CD14-positive monocyte (primary cell): ENCODE measurements around the gene PKD1. TPM values are rescaled to one million over a fixed set of nuclear protein-coding genes. Genes with fewer than 3 reads are reported as not detected.
"Not testable (repeated sequence)": the region's sequence is repeated elsewhere in the genome, so short reads cannot be mapped to it uniquely, and the experiment has no call there.

Source experiments
- DNase-seq, 3 donors: peaks; one replicate each; pipeline ENCODE4 v3.0.0-alpha.2; 2011 to 2022
- H2AFZ ChIP-seq: 2 replicates; pipeline ENCODE4 v1.6.0; 2012; ENCODE audit warnings: mild to moderate bottlenecking, low read depth, low read length, inconsistent platforms; ENCODE audit not compliant: insufficient read depth, poor library complexity, severe bottlenecking
- H3K27ac ChIP-seq, 2 donors: 1 replicate in 1 of 2; 2 replicates in 1 of 2; pipeline ENCODE4 v1.5.1; 2012 to 2013; ENCODE audit warnings: low read length in 2 of 2, control low read depth in 1 of 2, inconsistent platforms in 1 of 2, low read depth in 1 of 2, mild to moderate bottlenecking in 1 of 2
- H3K27me3 ChIP-seq, 2 donors: one replicate each; pipeline versions ENCODE4 v1.6.0 to v1.6.1; 2011 to 2013; ENCODE audit warnings: low read length in 2 of 2; ENCODE audit not compliant: control insufficient read depth in 2 of 2, insufficient read depth in 2 of 2
- H3K36me3 ChIP-seq, 2 donors: replicated peaks in 1 of 2; 1 replicate in 1 of 2; 2 replicates in 1 of 2; pipeline versions ENCODE4 v1.5.1 to v1.6.1; 2012 to 2013; ENCODE audit warnings: low read length in 2 of 2, control low read depth in 1 of 2, inconsistent platforms in 1 of 2, mild to moderate bottlenecking in 1 of 2; ENCODE audit not compliant: insufficient read depth in 2 of 2, control insufficient read depth in 1 of 2
- H3K4me1 ChIP-seq, 2 donors: 1 replicate in 1 of 2; 2 replicates in 1 of 2; pipeline versions ENCODE4 v1.5.1 to v1.6.1; 2012 to 2013; ENCODE audit warnings: low read length in 2 of 2, control low read depth in 1 of 2, inconsistent platforms in 1 of 2, mild to moderate bottlenecking in 1 of 2, moderate library complexity in 1 of 2; ENCODE audit not compliant: insufficient read depth in 2 of 2, control insufficient read depth in 1 of 2
- H3K4me2 ChIP-seq: replicated peaks from 2 replicates; pipeline ENCODE3; 2012; ENCODE audit warnings: low read length, moderate library complexity, mild to moderate bottlenecking; ENCODE audit not compliant: poor library complexity, severe bottlenecking; ENCODE audit errors: extremely low read depth
- H3K4me3 ChIP-seq, 3 experiments: fragments of 200-600 bp in 1 of 3; sonication (generic) in 1 of 3; replicated peaks in 1 of 3; 1 replicate in 2 of 3; 2 replicates in 1 of 3; pipeline ENCODE4 v1.5.1; 2011 to 2013; ENCODE audit warnings: low read length in 3 of 3, mild to moderate bottlenecking in 3 of 3, control low read depth in 2 of 3, low read depth in 2 of 3, inconsistent platforms in 1 of 3, moderate library complexity in 1 of 3
- H3K79me2 ChIP-seq: 2 replicates; pipeline ENCODE4 v1.6.0; 2012; ENCODE audit warnings: mild to moderate bottlenecking, control low read depth, inconsistent platforms, low read length, moderate library complexity; ENCODE audit not compliant: insufficient read depth
- H3K9ac ChIP-seq: 2 replicates; pipeline ENCODE4 v1.6.0; 2017; ENCODE audit warnings: low read length, mild to moderate bottlenecking; ENCODE audit not compliant: insufficient read depth, poor library complexity, severe bottlenecking
- H3K9me3 ChIP-seq, 2 donors: replicated peaks in 1 of 2; 1 replicate in 1 of 2; 2 replicates in 1 of 2; pipeline versions ENCODE4 v1.5.1 to v1.6.1; 2012 to 2013; ENCODE audit warnings: low read length in 2 of 2, control low read depth in 1 of 2; ENCODE audit not compliant: control insufficient read depth in 1 of 2, insufficient read depth in 1 of 2
- H4K20me1 ChIP-seq: 2 replicates; pipeline ENCODE4 v1.6.0; 2012; ENCODE audit warnings: mild to moderate bottlenecking, low read length, control low read depth, moderate library complexity; ENCODE audit not compliant: insufficient read depth
- H3K27ac Mint-ChIP-seq, 7 donors: one replicate each; pipeline ENCODE4 v1.8.0; 2020; ENCODE audit warnings: mild to moderate bottlenecking in 7 of 7, mixed read lengths in 7 of 7, moderate library complexity in 6 of 7, inconsistent platforms in 2 of 7
- H3K27me3 Mint-ChIP-seq, 3 donors: one replicate each; pipeline ENCODE4 v1.8.0; 2021 to 2022; ENCODE audit warnings: low read depth in 3 of 3, mild to moderate bottlenecking in 3 of 3, mixed read lengths in 3 of 3, moderate library complexity in 3 of 3, inconsistent platforms in 1 of 3
- H3K36me3 Mint-ChIP-seq, 2 donors: one replicate each; pipeline ENCODE4 v1.8.0; 2020; ENCODE audit warnings: mixed read lengths in 2 of 2, inconsistent platforms in 1 of 2, mild to moderate bottlenecking in 1 of 2
- H3K4me1 Mint-ChIP-seq: one replicate; pipeline ENCODE4 v1.8.0; 2020; ENCODE audit warnings: mild to moderate bottlenecking, mixed read lengths
- H3K4me3 Mint-ChIP-seq, 2 donors: one replicate each; pipeline ENCODE4 v1.8.0; 2020; ENCODE audit warnings: mild to moderate bottlenecking in 2 of 2, mixed read lengths in 2 of 2, moderate library complexity in 1 of 2
- H3K9me3 Mint-ChIP-seq, 7 donors: one replicate each; pipeline ENCODE4 v1.8.0; 2020 to 2022; ENCODE audit warnings: mixed read lengths in 7 of 7, mild to moderate bottlenecking in 6 of 7, moderate library complexity in 6 of 7, inconsistent platforms in 2 of 7
- WGBS: methylation state at CpG from one replicate; pipeline ENCODE4 v1.1.5; 2013; ENCODE audit warnings: missing lambda C conversion rate; ENCODE audit not compliant: insufficient coverage; 5-methylcytosine and 5-hydroxymethylcytosine counted together
- intact Hi-C, 2 donors: fragments of 100-400 bp; cut with micrococcal nuclease; formaldehyde crosslinking; loops; one replicate each; pipeline versions ENCODE4 v1.15.0 to v1.15.1; 2023
- polyA minus RNA-seq: library from RNA; depleted of rRNA, polyadenylated mRNA; stranded (reverse); fragments of >200 nt; gene quantifications from 2 replicates; pipeline ENCODE4 v1.2.3, GENCODE V29; 2012
- polyA plus RNA-seq, 3 donors: library from polyadenylated mRNA; depleted of rRNA in 1 of 3; unstranded in 2 of 3; stranded (reverse) in 1 of 3; fragments of 300-500 nt in 2 of 3; fragments of >200 nt in 1 of 3; fragmentation: Illumina TruSeq in 2 of 3; gene quantifications; 1 replicate in 2 of 3; 2 replicates in 1 of 3; pipeline ENCODE4 v1.2.3, GENCODE V29; 2012 to 2021
- total RNA-seq, 12 experiments: library from RNA in 1 of 12; stranded (reverse) in 1 of 12; fragments of 120-200 nt in 1 of 12; gene quantifications; one replicate each; pipeline ENCODE4 v1.2.4 and lab custom pipeline; 2013 to 2026; ENCODE audit warnings: mixed read lengths in 6 of 12, inconsistent platforms in 1 of 12
- TF ChIP-seq, protein P1 (sequence below): fragments of 200-600 bp; IDR thresholded peaks from one replicate; pipeline ENCODE4 v1.8.0; 2022; ENCODE audit warnings: antibody characterized with exemption, mild to moderate bottlenecking

Gene PKD1
- total RNA-seq (2013), result 12.9 TPM
- polyA plus RNA-seq (10 to 100 TPM in 1 of 3 donors, 1 to 10 TPM in 1, under 1 TPM in 1; 0.22 to 53.8 (median 1.6) TPM), polyA minus RNA-seq (44.8 and 61.1 TPM in 2 replicates), total RNA-seq (lab: John Stamatoyannopoulos, UW) (17.0 to 68.0 (median 46.1) reads per million in 11 experiments)

GRCh38 chr16:2135770-2136490 lies at the start of gene PKD1:
PKD1 (minus strand) TSS chr16:2135898; CDS start chr16:2135689, 209 bp downstream.
- Histone ChIP-seq H3K27ac (peak within 1 kb of the TSS in 1 of 2 donors; percentile 48), H3K4me3 (peak within 1 kb of the TSS; percentile 38 to 63 (median 44)), H2AFZ (peak within 1 kb of the TSS; percentile 63), H3K4me2 (peak within 1 kb of the TSS; percentile 60), H3K9ac (peak within 1 kb of the TSS; percentile 36), H3K4me1 (peaks cover 10 to 13% of the 10 kb centered on the region in 2 donors)
- peak within 1 kb of the TSS; percentile 87 to 94 for H3K4me3 Mint-ChIP-seq
- peak; percentile 88 to 97 (median 92) for DNase-seq
- H3K36me3 Mint-ChIP-seq, H3K9me3 ChIP-seq, H3K27me3 ChIP-seq, H3K9me3 Mint-ChIP-seq, H4K20me1 ChIP-seq, H3K36me3 ChIP-seq, intact Hi-C loops, H3K79me2 ChIP-seq: not testable (repeated sequence)
- H3K4me1 Mint-ChIP-seq, result peaks cover 21% of the 10 kb centered on the region
- 0% methylated on average over 21 of the region's 81 CpGs for WGBS
- H3K27me3 Mint-ChIP-seq, result peaks cover 5 to 13% (median 11%) of the 10 kb centered on the region in 3 donors
- H3K27ac Mint-ChIP-seq, result peak within 1 kb of the TSS; percentile 90 to 96 (median 95)

DNA sequence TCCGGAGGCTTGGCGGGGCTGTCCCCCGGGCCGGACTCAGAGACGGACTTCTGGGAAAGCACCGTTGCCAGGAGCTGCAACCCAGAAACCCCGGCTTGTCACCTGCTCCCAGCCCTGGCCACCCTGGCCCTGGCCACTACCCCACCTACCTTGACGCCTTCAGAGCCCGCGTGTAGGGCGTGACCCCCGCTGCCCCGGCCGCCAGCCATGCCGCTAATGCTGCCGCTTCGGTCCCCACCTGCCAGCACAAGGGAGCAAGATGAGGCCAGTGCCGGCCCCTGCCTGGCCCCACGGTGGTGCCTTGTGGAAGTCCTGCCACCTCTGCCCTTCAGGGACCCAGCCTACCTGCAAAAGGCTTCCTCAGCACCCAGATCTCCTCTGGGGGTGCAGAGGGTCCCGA lies 49.3 kb upstream of the PKD1 start:
- TF ChIP-seq, protein P1, sequence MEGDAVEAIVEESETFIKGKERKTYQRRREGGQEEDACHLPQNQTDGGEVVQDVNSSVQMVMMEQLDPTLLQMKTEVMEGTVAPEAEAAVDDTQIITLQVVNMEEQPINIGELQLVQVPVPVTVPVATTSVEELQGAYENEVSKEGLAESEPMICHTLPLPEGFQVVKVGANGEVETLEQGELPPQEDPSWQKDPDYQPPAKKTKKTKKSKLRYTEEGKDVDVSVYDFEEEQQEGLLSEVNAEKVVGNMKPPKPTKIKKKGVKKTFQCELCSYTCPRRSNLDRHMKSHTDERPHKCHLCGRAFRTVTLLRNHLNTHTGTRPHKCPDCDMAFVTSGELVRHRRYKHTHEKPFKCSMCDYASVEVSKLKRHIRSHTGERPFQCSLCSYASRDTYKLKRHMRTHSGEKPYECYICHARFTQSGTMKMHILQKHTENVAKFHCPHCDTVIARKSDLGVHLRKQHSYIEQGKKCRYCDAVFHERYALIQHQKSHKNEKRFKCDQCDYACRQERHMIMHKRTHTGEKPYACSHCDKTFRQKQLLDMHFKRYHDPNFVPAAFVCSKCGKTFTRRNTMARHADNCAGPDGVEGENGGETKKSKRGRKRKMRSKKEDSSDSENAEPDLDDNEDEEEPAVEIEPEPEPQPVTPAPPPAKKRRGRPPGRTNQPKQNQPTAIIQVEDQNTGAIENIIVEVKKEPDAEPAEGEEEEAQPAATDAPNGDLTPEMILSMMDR, result no peak
- no peaks in the 10 kb centered on the region for H3K9me3 ChIP-seq
- no peaks in the 10 kb centered on the region for H3K4me1 Mint-ChIP-seq

More for the DNA sequence above, 49.3 kb upstream of the PKD1 start:
- no peak overlapping the region for H3K9ac ChIP-seq
- no peaks in the 10 kb centered on the region for H3K4me1 ChIP-seq
- DNase-seq, result no peak
- intact Hi-C loops, result no loop called here
- no peaks in the 10 kb centered on the region for H4K20me1 ChIP-seq
- no peak overlapping the region for H2AFZ ChIP-seq
- WGBS, result 94% methylated on average over 20 of the region's 20 CpGs
- no peak overlapping the region for H3K4me3 Mint-ChIP-seq
- H3K27ac Mint-ChIP-seq, result no peak overlapping the region
- H3K27me3 ChIP-seq, result no peaks in the 10 kb centered on the region
- no peaks in the 10 kb centered on the region for H3K36me3 ChIP-seq
- no peak overlapping the region for H3K27ac ChIP-seq
- H3K4me2 ChIP-seq, result no peak overlapping the region
- H3K9me3 Mint-ChIP-seq, result peaks cover 0 to 2% (median 0%) of the 10 kb centered on the region in 7 donors
- H3K27me3 Mint-ChIP-seq, result peaks cover 2 to 5% (median 2%) of the 10 kb centered on the region in 3 donors
- no peak overlapping the region for H3K4me3 ChIP-seq
- no peaks in the 10 kb centered on the region for H3K79me2 ChIP-seq
- no peaks in the 10 kb centered on the region for H3K36me3 Mint-ChIP-seq
